ENCODE results near the gene NADSYN1.
"Not testable (repeated sequence)": the region's sequence is repeated elsewhere in the genome, so short reads cannot be mapped to it uniquely, and the experiment has no call there.

The NADSYN1 gene

GRCh38 chr11:71421392-71421950 lies 31.5 kb upstream of the NADSYN1 start:
- H3K4me3 ChIP-seq (ENCODE audit: insufficient read depth, low read depth, low read length, poor library complexity, severe bottlenecking), result no peak overlapping the region
- DNase-seq, result no peak
- H3K9me3 ChIP-seq (ENCODE audit: control insufficient read depth, low read length), result no peaks in the 10 kb centered on the region
- H3K27me3 ChIP-seq (replicated peaks; ENCODE audit: control insufficient read depth, insufficient read depth, low read length, poor library complexity, severe bottlenecking), result no peaks in the 10 kb centered on the region
- no peaks in the 10 kb centered on the region for H3K36me3 ChIP-seq (ENCODE audit: control insufficient read depth, insufficient read depth, low read length)
- no peak overlapping the region for H3K27ac ChIP-seq (ENCODE audit: insufficient read depth, low read length, poor library complexity, severe bottlenecking)
- no peaks in the 10 kb centered on the region for H3K4me1 ChIP-seq (ENCODE audit: control insufficient read depth, insufficient read depth, low read length, poor library complexity, severe bottlenecking)

- not testable (repeated sequence) for H3K4me3 ChIP-seq (ENCODE audit: insufficient read depth, low read depth, low read length, poor library complexity, severe bottlenecking); H3K9me3 ChIP-seq (ENCODE audit: control insufficient read depth, low read length); H3K36me3 ChIP-seq (ENCODE audit: control insufficient read depth, insufficient read depth, low read length); H3K27me3 ChIP-seq (replicated peaks; ENCODE audit: control insufficient read depth, insufficient read depth, low read length, poor library complexity, severe bottlenecking); DNase-seq; H3K4me1 ChIP-seq (ENCODE audit: control insufficient read depth, insufficient read depth, low read length, poor library complexity, severe bottlenecking); H3K27ac ChIP-seq (ENCODE audit: insufficient read depth, low read length, poor library complexity, severe bottlenecking)
Measured at GRCh38 chr11:71422318-71422717, 30.7 kb upstream of the NADSYN1 start.

- H3K27me3 ChIP-seq (replicated peaks; ENCODE audit: control insufficient read depth, insufficient read depth, low read length, poor library complexity, severe bottlenecking), result no peaks in the 10 kb centered on the region
- no peaks in the 10 kb centered on the region for H3K9me3 ChIP-seq (ENCODE audit: control insufficient read depth, low read length)
- no peaks in the 10 kb centered on the region for H3K4me1 ChIP-seq (ENCODE audit: control insufficient read depth, insufficient read depth, low read length, poor library complexity, severe bottlenecking)
- no peak overlapping the region for H3K27ac ChIP-seq (ENCODE audit: insufficient read depth, low read length, poor library complexity, severe bottlenecking)
- H3K36me3 ChIP-seq (ENCODE audit: control insufficient read depth, insufficient read depth, low read length), result no peaks in the 10 kb centered on the region
- DNase-seq, result no peak
- H3K4me3 ChIP-seq (ENCODE audit: insufficient read depth, low read depth, low read length, poor library complexity, severe bottlenecking), result no peak overlapping the region
Measured at GRCh38 chr11:71423181-71423790, 29.7 kb upstream of the NADSYN1 start.

- Histone ChIP-seq H3K27ac (ENCODE audit: insufficient read depth, low read length, poor library complexity, severe bottlenecking) (no peak overlapping the region), H3K36me3 (ENCODE audit: control insufficient read depth, insufficient read depth, low read length) (no peaks in the 10 kb centered on the region), H3K27me3 (replicated peaks; ENCODE audit: control insufficient read depth, insufficient read depth, low read length, poor library complexity, severe bottlenecking) (no peaks in the 10 kb centered on the region), H3K9me3 (ENCODE audit: control insufficient read depth, low read length) (no peaks in the 10 kb centered on the region), H3K4me1 (ENCODE audit: control insufficient read depth, insufficient read depth, low read length, poor library complexity, severe bottlenecking) (no peaks in the 10 kb centered on the region), H3K4me3 (ENCODE audit: insufficient read depth, low read depth, low read length, poor library complexity, severe bottlenecking) (no peak overlapping the region)
- no peak for DNase-seq
Measured at GRCh38 chr11:71425409-71425808, 27.6 kb upstream of the NADSYN1 start.

GRCh38 chr11:71425860-71426259 lies 27.1 kb upstream of the NADSYN1 start:
- DNase-seq, result no peak
- no peak overlapping the region for H3K27ac ChIP-seq (ENCODE audit: insufficient read depth, low read length, poor library complexity, severe bottlenecking)
- no peak overlapping the region for H3K4me3 ChIP-seq (ENCODE audit: insufficient read depth, low read depth, low read length, poor library complexity, severe bottlenecking)

GRCh38 chr11:71426413-71426812 lies 26.6 kb upstream of the NADSYN1 start:
- no peak overlapping the region for H3K4me3 ChIP-seq (ENCODE audit: insufficient read depth, low read depth, low read length, poor library complexity, severe bottlenecking)
- no peak overlapping the region for H3K27ac ChIP-seq (ENCODE audit: insufficient read depth, low read length, poor library complexity, severe bottlenecking)
- no peaks in the 10 kb centered on the region for H3K27me3 ChIP-seq (replicated peaks; ENCODE audit: control insufficient read depth, insufficient read depth, low read length, poor library complexity, severe bottlenecking)
- DNase-seq, result no peak
- H3K36me3 ChIP-seq (ENCODE audit: control insufficient read depth, insufficient read depth, low read length), result no peaks in the 10 kb centered on the region
- H3K4me1 ChIP-seq (ENCODE audit: control insufficient read depth, insufficient read depth, low read length, poor library complexity, severe bottlenecking), result no peaks in the 10 kb centered on the region
- no peaks in the 10 kb centered on the region for H3K9me3 ChIP-seq (ENCODE audit: control insufficient read depth, low read length)

More at GRCh38 chr11:71425860-71426259, 27.1 kb upstream of the NADSYN1 start:
- Histone ChIP-seq H3K36me3 (ENCODE audit: control insufficient read depth, insufficient read depth, low read length) (no peaks in the 10 kb centered on the region), H3K27me3 (replicated peaks; ENCODE audit: control insufficient read depth, insufficient read depth, low read length, poor library complexity, severe bottlenecking) (no peaks in the 10 kb centered on the region), H3K9me3 (ENCODE audit: control insufficient read depth, low read length) (no peaks in the 10 kb centered on the region), H3K4me1 (ENCODE audit: control insufficient read depth, insufficient read depth, low read length, poor library complexity, severe bottlenecking) (no peaks in the 10 kb centered on the region)

- Histone ChIP-seq H3K9me3 (ENCODE audit: control insufficient read depth, low read length) (no peaks in the 10 kb centered on the region), H3K4me3 (ENCODE audit: insufficient read depth, low read depth, low read length, poor library complexity, severe bottlenecking) (no peak overlapping the region), H3K27ac (ENCODE audit: insufficient read depth, low read length, poor library complexity, severe bottlenecking) (no peak overlapping the region), H3K4me1 (ENCODE audit: control insufficient read depth, insufficient read depth, low read length, poor library complexity, severe bottlenecking) (no peaks in the 10 kb centered on the region), H3K36me3 (ENCODE audit: control insufficient read depth, insufficient read depth, low read length) (no peaks in the 10 kb centered on the region), H3K27me3 (replicated peaks; ENCODE audit: control insufficient read depth, insufficient read depth, low read length, poor library complexity, severe bottlenecking) (no peaks in the 10 kb centered on the region)
- DNase-seq, result no peak
Measured at GRCh38 chr11:71428861-71429435, 24.1 kb upstream of the NADSYN1 start.

- no peak overlapping the region for H3K4me3 ChIP-seq (ENCODE audit: insufficient read depth, low read depth, low read length, poor library complexity, severe bottlenecking)
- DNase-seq, result no peak
- no peaks in the 10 kb centered on the region for H3K4me1 ChIP-seq (ENCODE audit: control insufficient read depth, insufficient read depth, low read length, poor library complexity, severe bottlenecking)
- no peaks in the 10 kb centered on the region for H3K36me3 ChIP-seq (ENCODE audit: control insufficient read depth, insufficient read depth, low read length)
- H3K27me3 ChIP-seq (replicated peaks; ENCODE audit: control insufficient read depth, insufficient read depth, low read length, poor library complexity, severe bottlenecking), result no peaks in the 10 kb centered on the region
- no peak overlapping the region for H3K27ac ChIP-seq (ENCODE audit: insufficient read depth, low read length, poor library complexity, severe bottlenecking)
- H3K9me3 ChIP-seq (ENCODE audit: control insufficient read depth, low read length), result no peaks in the 10 kb centered on the region
Measured at GRCh38 chr11:71429701-71430100, 23.3 kb upstream of the NADSYN1 start.

- H3K4me3 ChIP-seq (ENCODE audit: insufficient read depth, low read depth, low read length, poor library complexity, severe bottlenecking), result no peak overlapping the region
- no peak for DNase-seq
- no peaks in the 10 kb centered on the region for H3K9me3 ChIP-seq (ENCODE audit: control insufficient read depth, low read length)
- no peak overlapping the region for H3K27ac ChIP-seq (ENCODE audit: insufficient read depth, low read length, poor library complexity, severe bottlenecking)
- H3K36me3 ChIP-seq (ENCODE audit: control insufficient read depth, insufficient read depth, low read length), result no peaks in the 10 kb centered on the region
- H3K27me3 ChIP-seq (replicated peaks; ENCODE audit: control insufficient read depth, insufficient read depth, low read length, poor library complexity, severe bottlenecking), result no peaks in the 10 kb centered on the region
- no peaks in the 10 kb centered on the region for H3K4me1 ChIP-seq (ENCODE audit: control insufficient read depth, insufficient read depth, low read length, poor library complexity, severe bottlenecking)
Measured at GRCh38 chr11:71430166-71430565, 22.8 kb upstream of the NADSYN1 start.

GRCh38 chr11:71431271-71431670 lies 21.7 kb upstream of the NADSYN1 start:
- Histone ChIP-seq H3K27ac (ENCODE audit: insufficient read depth, low read length, poor library complexity, severe bottlenecking) (no peak overlapping the region), H3K36me3 (ENCODE audit: control insufficient read depth, insufficient read depth, low read length) (no peaks in the 10 kb centered on the region), H3K27me3 (replicated peaks; ENCODE audit: control insufficient read depth, insufficient read depth, low read length, poor library complexity, severe bottlenecking) (no peaks in the 10 kb centered on the region), H3K4me1 (ENCODE audit: control insufficient read depth, insufficient read depth, low read length, poor library complexity, severe bottlenecking) (no peaks in the 10 kb centered on the region), H3K9me3 (ENCODE audit: control insufficient read depth, low read length) (no peaks in the 10 kb centered on the region), H3K4me3 (ENCODE audit: insufficient read depth, low read depth, low read length, poor library complexity, severe bottlenecking) (no peak overlapping the region)
- DNase-seq, result no peak

Measured in effector memory CD4-positive, alpha-beta T cell (primary cell).